GM18870 (cell line): ENCODE results near the gene RPH3AL.
"Not testable (repeated sequence)": the region's sequence is repeated elsewhere in the genome, so short reads cannot be mapped to it uniquely, and the experiment has no call there.

Experiments
- ATAC-seq: cut with Tn5 transposase; IDR thresholded peaks from one replicate; pipeline ENCODE4 v1.9.1; 2021; ENCODE audit warnings: moderate library complexity; ENCODE audit not compliant: unreplicated experiment

Gene RPH3AL

DNA sequence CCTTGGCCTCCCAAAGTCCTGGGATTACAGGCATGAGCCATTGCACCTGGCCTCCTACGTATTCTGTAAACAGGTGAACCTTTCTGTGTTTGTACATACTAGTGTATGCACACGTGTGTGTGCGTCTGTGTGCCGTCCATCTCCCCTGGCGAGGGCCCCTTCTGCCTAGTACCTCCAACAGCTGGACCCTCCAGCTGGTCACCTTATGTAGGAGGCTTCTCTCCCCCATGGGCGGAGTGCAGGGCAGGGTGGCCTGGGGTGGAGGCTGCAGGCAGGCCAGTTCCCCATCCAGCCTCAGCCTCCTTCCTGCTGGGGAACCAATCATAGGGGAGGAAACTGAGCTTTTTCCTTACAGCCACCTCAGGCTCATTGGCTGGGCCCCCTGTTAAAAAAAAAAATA is 146.8 kb downstream of the RPH3AL start:
- no peak for ATAC-seq

DNA sequence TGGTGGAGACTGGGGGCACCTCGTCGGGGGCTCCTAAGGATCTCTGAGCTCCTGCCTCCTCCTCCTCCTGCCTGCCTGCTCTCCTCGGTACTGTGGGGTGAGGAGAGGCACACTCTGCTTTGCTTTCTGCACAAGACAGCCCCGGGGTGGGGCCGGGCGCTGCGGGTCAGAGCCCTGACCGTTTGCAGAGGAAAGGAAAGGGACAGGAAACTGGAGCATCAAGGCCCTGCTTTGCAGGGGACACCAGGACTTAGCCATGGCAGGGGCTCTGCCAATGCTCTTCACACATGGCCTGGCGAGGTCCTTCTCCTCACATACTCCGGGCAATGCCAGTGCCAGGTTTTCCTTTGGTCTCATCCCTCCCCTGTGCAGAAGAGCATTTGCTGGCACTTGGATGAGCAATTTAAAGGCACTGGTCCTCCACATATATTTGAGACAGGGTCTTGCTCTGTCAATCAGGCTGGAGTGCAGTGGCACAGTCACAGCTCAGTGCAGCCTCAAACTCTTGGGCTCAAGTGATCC is 147.4 kb downstream of the RPH3AL start:
- ATAC-seq, result no peak

DNA sequence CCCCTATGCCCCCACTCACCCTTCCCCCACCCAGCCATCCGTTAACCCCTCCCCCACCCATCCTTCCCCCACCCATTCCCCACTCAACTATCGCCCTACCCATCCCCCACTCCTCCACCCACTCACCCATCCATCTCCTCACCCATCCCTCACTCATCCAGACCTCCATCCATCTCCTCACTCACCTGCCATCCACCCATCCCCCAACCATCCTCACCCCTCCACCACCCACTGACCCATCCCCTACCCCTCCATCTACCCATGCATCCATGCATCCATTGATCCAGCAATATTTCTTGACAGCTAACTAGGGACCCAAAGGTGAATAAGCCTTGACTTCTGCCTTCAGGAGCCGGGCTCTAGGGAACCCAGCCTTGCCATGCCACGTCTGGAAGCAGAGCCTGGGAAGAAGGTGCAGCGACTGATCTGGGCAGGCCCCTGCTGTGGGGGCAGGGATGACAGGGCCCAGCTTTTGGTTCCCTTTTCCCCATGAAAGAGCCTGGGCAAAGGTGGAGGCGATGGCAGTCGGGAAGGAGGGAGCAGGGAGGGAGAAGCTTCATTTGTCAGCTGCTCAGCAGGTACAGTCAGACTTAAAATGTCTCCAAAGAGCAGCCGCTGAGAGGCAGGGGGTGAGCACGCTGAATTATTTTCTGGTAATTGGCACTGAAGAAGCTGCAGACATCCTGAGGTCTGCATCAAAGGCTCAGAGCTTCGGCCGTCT is 148.0 kb downstream of the RPH3AL start:
- ATAC-seq, result no peak

DNA sequence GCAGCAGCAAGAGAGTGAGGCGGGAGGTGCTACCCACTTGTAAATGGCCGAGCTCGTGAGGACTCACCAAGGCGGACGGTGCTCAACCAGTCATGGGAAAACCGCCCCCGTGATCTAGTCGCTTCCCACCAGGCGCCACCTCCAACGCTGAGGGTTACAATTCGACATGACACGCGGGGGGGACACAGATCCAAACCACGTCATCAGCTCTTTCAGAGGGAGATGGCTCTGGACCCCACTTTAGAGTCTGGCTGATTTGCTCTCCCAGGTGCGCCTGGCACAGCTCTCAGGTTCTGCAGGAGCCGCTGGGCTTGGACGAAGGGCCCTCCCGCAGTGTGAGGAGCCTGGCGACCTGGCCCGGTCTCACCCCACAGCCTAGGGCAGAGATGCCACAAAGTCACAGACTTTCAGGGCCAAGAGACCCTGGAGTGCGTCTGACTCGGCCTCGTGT is 150.1 kb downstream of the RPH3AL start:
- no peak for ATAC-seq

DNA sequence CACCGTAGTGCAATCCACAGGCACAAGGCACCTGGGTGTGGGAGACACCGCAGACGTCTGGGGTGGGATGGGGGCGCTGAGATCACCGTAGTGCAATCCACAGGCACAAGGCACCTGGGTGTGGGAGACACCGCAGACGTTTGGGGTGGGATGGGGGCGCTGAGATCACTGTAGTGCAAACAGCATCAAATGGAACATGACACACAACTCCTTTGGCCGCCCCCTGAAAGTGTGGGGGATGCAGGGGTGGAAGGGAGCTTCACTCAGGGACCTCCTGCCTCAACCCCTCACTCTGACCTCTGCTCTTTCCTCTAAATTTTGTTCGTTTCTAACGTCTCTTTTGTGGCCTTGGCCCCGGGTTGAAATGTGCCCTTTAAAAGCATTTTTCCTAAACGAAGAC is 150.9 kb downstream of the RPH3AL start:
- ATAC-seq, result not testable (repeated sequence)

DNA sequence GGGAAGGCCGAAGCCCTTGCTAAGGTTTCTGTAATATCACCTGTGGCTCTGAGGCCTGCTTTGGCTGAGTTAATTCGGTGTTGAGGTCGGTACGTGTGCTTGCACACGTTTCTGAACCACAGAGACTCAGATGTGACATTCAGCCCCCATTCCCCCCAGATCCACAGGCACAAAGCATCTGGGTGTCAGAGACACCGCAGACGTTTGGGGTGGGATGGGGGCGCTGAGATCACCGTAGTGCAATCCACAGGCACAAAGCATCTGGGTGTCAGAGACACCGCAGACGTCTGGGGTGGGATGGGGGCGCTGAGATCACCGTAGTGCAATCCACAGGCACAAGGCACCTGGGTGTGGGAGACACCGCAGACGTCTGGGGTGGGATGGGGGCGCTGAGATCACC is 151.3 kb downstream of the RPH3AL start:
- not testable (repeated sequence) for ATAC-seq

DNA sequence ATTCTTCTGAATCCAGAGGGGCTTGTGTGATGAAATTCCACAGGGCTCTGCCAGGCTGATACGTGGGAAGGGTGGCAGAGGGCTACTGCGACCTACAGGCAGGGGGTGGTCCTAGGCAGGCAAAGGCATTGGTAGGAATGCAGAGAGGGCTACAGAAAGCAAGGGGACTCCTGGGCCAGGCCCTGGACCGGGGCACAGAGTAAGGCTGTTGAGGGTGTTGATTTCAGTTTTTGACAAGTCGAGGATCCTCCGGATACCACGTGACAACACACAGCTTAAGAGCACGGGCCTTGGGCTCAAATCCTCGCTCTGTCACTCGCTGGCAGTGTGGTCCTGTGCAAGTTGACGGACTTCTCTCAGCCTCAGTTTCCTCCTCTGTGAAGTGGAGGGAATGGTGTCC is 152.0 kb downstream of the RPH3AL start:
- no peak for ATAC-seq

DNA sequence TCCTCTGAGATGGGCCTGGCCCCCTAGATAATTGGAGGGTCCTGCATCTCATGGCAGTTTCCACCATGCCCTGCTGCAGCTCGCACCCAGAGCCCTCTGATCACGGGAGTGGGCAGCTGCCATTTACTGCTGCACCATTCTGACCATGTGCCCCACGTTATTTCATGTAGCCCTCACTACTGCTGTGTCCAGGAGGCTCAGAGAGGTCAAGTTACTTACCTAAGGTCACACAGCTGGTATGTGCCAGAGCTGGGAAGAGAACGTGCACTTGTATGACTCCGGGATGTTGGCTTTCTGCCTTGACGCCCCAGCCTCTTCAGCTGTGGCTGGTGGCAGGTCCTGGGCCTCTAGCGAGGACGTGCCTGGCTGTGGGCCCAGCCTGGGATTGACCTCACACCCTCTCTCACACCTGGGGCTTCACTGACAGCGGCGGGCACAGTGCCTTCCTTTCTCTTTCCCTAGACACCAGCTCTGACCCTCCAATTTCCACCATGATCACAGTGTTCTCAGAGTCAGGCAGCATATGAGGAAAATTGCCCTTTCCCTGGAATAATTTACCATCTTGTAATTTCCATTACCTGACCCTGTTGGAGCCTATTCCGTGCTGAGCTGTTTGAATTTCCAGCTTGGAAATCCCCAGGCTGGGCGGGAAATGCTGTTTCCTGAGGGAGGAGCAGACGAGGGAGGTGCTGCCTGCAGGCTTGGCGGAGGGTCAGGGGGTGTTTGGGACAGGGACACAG is 152.6 kb downstream of the RPH3AL start:
- no peak for ATAC-seq

DNA sequence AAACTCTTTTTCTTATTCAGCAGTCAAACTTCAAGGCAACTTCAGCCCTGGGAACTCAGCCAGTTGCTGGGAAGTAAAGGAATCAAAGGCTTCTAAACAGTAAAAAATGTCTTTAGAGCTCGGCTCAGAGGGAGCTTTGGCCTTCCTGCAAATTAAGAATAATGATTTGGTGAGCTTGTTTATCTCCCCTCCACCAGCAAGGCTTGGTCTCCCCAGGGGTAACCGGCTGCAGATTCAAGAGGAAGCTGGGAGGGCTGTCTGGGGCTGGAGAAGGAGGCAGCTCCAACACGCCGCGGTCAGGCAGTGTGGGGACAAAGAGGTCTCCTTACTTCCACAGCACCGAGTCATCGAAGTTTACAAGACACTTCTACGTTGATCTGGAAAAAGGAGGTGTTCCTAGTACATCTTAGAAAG is 153.4 kb downstream of the RPH3AL start:
- no peak for ATAC-seq

DNA sequence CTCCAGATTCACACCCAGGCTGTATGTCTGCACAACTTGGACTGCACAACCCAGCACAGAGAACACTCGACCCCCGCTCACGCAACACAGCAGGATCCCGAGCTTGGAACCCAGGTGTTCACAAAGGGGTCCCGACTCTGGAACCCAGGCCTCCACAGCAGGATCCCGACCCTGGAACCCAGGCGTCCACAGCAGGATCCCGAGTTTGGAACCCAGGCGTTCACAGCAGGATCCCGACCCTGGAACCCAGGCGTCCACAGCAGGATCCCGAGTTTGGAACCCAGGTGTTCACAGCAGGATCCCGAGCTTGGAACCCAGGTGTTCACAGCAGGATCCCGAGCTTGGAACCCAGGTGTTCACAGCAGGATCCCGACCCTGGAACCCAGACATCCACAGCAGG is 154.4 kb downstream of the RPH3AL start:
- not testable (repeated sequence) for ATAC-seq

DNA sequence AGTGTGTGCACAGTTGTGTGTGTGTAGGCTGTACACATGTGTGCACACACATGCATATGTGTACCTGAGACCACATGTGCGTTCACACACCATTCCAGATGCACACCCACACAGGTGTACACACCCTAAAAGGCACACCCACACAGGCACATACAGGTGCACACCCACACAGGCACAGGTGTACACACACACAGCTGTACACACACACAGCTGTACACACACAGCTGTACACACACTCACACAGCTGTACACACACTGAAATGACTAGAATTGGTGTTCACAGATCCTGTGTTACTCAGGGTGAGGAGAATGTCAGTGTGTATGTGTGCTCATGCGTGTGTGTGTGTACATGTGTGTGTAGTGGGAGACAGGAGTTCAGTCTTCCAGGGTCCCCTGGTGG is 155.3 kb downstream of the RPH3AL start:
- no peak for ATAC-seq

DNA sequence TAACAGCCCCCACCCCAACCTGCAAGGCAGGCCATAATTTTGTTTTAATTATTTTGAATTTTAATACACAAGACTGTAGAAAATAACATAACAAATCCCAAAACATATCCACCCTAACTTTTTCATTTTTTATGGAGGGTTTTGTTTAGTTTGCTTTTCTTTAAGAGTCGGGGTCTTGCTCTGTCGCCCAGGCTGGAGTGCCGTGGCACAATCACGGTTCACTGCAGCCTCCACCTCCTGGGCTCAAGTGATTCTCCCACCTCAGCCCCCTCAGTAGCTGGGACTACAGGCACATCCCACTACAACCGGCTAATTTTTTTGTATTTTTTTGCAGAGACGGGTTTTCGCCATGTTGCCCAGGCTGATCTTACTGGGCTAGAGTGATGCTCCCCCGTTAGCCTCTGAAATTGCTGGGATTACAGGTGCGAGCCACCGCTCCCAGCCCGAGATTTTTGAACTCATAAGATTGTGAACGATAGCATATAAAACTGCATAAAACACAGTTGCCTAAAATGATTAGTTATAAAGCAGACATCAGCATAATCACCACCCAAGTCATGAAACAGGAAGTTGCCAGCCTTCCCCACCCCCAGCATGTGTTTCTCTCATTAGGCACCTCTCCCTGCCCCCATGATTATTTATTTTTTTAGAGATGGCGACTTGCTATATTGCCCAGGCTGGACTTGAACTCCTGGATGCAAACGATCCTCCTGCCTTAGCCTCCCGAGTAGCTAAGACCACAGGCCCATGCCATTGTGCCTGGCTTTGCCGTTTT is 157.6 kb downstream of the RPH3AL start:
- no peak for ATAC-seq

DNA sequence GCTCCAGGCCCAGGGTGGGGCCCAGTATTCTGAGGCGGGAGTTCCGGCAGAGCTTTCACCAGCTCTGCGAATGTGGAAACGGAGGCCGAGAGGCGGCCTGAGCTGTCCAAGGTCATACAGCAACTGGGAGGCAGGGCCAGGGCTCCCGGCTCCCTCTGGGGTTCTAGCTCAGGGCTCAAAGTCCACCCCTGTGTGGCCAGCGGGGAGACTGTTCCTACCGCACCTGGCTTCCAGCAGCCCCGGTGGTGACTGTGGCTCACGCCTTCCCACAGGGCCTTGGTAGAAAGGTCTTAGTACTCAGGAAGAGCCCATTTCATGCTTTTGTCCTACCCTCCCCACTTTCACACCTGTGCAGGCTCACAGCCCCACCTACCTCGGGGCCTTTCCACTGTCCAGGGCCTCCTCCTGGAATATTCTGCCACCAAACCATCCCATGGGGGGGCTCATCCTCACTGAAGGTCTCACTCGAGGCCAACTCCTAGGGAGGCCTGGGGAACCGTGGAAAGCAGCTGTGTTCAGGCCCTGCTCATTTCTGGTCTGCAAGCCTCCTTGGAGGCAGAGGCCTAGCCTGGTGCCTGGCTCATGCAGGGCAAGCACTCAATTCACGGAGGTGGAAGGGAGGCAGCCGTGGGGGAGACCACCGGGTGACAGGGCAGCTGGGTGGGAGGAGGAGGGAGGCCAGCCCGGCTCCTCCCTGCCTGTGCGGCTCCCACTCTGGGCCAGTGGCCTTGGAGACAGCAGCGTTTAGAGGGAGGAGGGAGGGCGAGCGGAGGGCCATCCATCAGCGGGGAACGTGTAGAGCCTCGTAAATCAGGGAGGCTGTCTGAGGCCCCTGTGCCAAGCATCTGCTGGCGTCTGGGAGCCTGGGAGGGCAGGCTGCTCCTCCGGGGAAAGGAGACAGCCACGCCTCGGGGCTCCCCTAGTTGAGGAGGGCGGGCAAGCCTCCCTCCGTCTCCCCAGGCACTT is 158.5 kb downstream of the RPH3AL start:
- ATAC-seq, result no peak

DNA sequence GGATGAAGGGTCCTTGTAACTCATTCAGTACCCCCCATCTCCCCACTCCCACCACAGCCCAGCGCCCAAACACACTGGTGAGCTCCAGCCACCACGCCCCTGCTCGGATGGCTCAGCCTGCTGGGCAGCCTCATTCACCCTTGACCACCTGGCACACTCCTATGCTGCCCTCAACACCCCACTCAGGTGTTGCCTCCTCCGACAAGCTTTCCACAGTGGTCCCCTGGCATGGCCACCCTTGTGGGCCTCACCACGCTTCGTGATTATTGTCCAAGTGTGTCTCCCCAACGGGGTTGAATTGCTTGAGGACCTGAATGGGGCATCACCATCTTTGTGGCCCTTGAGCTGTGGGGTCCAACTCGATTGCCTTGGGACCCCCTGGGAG is 159.2 kb downstream of the RPH3AL start:
- no peak for ATAC-seq

DNA sequence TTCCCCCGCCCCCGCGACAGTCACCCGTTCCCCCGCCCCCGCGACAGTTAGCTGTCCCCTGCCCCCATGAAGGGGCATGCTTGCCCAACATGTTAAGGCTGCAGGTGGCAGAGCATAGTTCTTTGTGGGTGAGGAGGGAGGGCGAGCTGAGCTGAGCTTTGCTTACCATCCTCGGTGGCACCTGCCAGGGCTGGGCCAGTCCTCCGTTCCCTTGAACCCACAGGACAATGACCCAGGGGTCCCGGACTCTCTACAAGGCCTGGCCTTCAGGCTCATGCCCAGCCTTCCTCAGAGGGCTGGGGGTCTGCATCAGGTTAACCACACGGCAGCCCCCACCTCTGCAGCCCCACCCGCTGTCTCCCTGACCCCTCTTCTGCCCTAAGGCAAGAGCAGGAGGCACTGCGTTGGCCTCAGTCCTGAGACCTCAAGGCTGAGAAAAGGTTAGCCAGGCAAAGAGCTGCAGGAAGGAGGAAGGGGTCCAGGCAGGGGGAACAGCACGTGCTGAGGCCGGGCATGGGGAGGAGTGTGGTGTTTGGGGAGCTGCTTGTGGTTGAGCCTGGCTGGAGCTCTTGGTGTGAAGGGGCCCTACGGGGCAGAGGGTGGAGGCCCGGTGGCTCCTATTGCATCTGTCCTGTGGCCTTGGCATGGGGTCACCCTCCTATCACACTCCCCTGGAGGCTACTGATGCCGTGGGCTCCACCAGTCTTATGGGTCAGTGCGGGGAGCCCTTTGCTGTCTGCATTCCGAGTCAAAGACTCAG is 159.8 kb downstream of the RPH3AL start:
- ATAC-seq, result no peak

DNA sequence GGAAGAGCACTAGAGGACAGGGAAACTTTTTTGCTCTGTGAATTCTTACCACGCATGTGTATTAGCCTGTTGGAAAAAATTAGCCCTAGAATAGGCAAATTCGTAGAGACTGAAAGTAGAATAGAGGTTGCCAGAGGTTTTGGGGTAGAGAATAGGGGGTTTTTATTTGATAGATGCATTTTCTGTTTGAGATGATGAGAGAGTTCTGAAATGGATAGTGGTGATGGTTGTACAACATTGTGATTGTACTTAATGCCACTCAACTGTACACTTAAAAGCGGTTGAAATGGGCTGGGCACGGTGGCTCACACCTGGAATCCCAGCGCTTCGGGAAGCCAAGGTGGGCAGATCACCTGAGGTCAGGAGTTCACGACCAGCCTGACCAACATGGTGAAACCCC is 163.2 kb downstream of the RPH3AL start:
- ATAC-seq, result no peak

DNA sequence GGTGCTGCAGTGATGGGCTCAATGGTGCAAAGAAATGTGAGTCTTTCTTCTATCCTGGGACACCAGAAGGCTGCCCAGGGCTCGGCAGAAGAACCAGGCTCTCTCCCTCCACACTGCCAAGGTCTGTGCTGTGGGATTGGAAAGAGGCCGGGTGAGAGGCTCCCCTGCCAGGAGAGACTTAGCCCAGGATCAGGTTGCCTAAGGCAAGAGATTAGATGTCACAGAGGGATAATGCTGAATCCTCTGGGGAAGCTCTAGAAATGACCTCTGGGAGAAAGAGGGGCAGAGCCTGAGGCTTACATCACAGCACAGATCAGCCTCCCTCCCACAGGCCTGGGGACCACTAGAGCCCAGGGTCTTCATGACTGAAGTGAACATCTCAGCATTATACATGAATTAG is 165.5 kb downstream of the RPH3AL start:
- ATAC-seq, result no peak

DNA sequence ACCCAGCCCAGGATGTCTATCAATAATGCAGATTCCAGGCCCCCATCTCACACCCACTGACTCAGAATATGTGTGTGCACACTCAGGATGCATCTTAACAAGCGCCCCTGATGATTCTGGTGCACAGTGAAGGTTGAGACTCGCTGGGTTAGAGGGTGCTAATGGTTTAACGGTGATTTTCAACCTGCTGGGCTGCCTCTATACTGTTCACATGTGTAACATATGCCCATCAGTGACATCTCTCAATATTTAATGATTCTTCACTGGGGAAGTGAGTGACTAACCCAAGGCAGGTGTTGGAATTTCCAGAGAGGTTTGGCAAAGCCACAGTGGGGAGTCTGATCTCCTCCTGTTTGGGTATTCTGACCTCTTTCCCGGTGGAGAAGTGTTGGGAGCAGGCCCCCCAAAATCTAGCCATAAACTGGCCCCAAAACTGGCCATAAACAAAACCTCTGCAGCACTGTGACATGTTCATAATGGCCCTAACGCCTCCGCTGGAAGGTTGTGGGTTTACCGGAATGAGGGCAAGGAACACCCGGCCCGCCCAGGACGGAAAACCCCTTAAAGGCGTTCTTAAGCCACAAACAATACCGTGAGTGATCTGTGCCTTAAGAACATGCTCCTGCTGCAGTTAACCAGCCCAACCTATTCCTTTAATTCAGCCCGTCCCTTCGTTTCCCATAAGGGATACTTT is 167.0 kb downstream of the RPH3AL start:
- no peak for ATAC-seq

DNA sequence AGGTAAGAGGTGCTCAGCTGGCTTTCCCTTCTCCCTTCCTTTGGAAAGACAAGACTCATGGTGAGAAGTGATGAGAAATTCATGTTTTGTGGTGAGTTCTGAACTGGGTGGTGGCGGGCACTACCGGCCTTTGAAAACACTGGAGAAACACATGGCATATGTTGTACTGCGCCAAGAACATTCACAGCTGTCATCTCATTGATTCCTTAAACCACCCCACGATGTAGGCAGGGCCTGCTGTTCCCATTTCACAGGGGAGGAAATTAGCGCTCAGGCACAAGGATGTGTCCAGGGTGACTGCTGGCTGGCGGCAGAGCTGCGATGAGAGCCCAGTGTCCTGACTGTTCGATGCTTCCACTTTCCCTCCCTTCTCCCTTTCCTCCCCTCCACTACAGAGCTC is 169.6 kb downstream of the RPH3AL start:
- no peak for ATAC-seq
